Caco-2 (cell line): Measurements from ENCODE around the gene C1RL. TPM values are rescaled to one million over a fixed set of nuclear protein-coding genes. Genes with fewer than 3 reads are reported as not detected.

Experiments used
- BruUV-seq: library from RNA; stranded (reverse); fragments of 400-500 nt; replicated peaks from 2 replicates; lab custom pipeline; 2021; lab: Mats Ljungman, UMichigan
- CTCF ChIA-PET: fragments of 300-600 bp; sonication (Branson Sonifier 250); formaldehyde crosslinking; loops from one replicate; lab custom pipeline; 2022; ENCODE audit warnings: antibody characterized with exemption; lab: Charles Lee
- POLR2A ChIA-PET: fragments of 300-600 bp; sonication (Branson Sonifier 250); formaldehyde crosslinking; loops from one replicate; lab custom pipeline; 2022; ENCODE audit warnings: antibody characterized with exemption; lab: Charles Lee
- DNase-seq, 2 experiments: peaks; one replicate each; pipeline versions ENCODE4 v3.0.0 to v3.0.0-alpha.2; 2020 to 2022
- H3K27me3 ChIP-seq: replicated peaks from 2 replicates; pipeline ENCODE4 v1.6.0; 2011; ENCODE audit warnings: low read length; ENCODE audit not compliant: control insufficient read depth, insufficient read depth
- H3K36me3 ChIP-seq: 2 replicates; pipeline ENCODE4 v1.5.1; 2011; ENCODE audit warnings: low read length; ENCODE audit not compliant: control insufficient read depth, insufficient read depth
- H3K4me1 ChIP-seq: fragments of 250-450 bp; sonication (Bioruptor Pico); 2 replicates; pipeline ENCODE4 v1.5.1; 2020; ENCODE audit warnings: mild to moderate bottlenecking
- H3K4me3 ChIP-seq: 2 replicates; pipeline ENCODE4 v1.5.1; 2011; ENCODE audit warnings: low read depth, mild to moderate bottlenecking, control low read depth, low read length
- H3K9me3 ChIP-seq: fragments of 250-450 bp; sonication (Bioruptor Pico); 2 replicates; pipeline ENCODE4 v1.5.1; 2020; ENCODE audit warnings: mild to moderate bottlenecking, moderate library complexity
- H3K27ac Mint-ChIP-seq: one replicate; pipeline ENCODE4 v1.8.0; 2022; ENCODE audit warnings: mixed read lengths; ENCODE audit not compliant: unreplicated experiment
- H3K27me3 Mint-ChIP-seq: one replicate; pipeline ENCODE4 v1.8.0; 2022; ENCODE audit warnings: mixed read lengths; ENCODE audit not compliant: insufficient read depth, unreplicated experiment
- H3K36me3 Mint-ChIP-seq: one replicate; pipeline ENCODE4 v1.8.0; 2022; ENCODE audit warnings: mild to moderate bottlenecking, mixed read lengths; ENCODE audit not compliant: insufficient read depth, unreplicated experiment
- H3K4me1 Mint-ChIP-seq: one replicate; pipeline ENCODE4 v1.8.0; 2022; ENCODE audit warnings: low read depth, mixed read lengths; ENCODE audit not compliant: unreplicated experiment
- H3K4me3 Mint-ChIP-seq: one replicate; pipeline ENCODE4 v1.8.0; 2022; ENCODE audit warnings: mild to moderate bottlenecking, moderate library complexity, mixed read lengths; ENCODE audit not compliant: unreplicated experiment
- H3K9me3 Mint-ChIP-seq: one replicate; pipeline ENCODE4 v1.8.0; 2022; ENCODE audit warnings: mixed read lengths; ENCODE audit not compliant: unreplicated experiment
- CTCF ChIP-seq, 2 experiments: fragments of 200-600 bp in 1 of 2; IDR thresholded peaks; 1 replicate in 1 of 2; 2 replicates in 1 of 2; pipeline versions ENCODE4 v1.5.1 to v1.8.0; 2011 to 2022; ENCODE audit warnings: antibody characterized with exemption in 1 of 2, control low read depth in 1 of 2, inconsistent platforms in 1 of 2, low read depth in 1 of 2, low read length in 1 of 2, mild to moderate bottlenecking in 1 of 2, moderate library complexity in 1 of 2; ENCODE audit not compliant: insufficient read depth in 1 of 2, severe bottlenecking in 1 of 2, unreplicated experiment in 1 of 2
- intact Hi-C: fragments of 100-400 bp; cut with micrococcal nuclease; formaldehyde crosslinking; loops from one replicate; pipeline ENCODE4 v1.10.0; 2022; ENCODE audit not compliant: unreplicated experiment
- total RNA-seq: library from RNA; stranded (reverse); gene quantifications from 2 replicates; pipeline ENCODE4 v1.2.3, GENCODE V29; 2022

Gene C1RL
- total RNA-seq, 1 experiment from 2014 or later, result 40.2 TPM

GRCh38 chr12:7046383-7047105 is 62.5 kb downstream of the C1RL start:
- Mint-ChIP-seq H3K27ac (no peak overlapping the region), H3K27me3 (peaks cover 3% of the 10 kb centered on the region), H3K9me3 (peaks cover 7% of the 10 kb centered on the region), H3K4me1 (peaks cover 7% of the 10 kb centered on the region), H3K4me3 (no peak overlapping the region), H3K36me3 (no peaks in the 10 kb centered on the region)
- no peaks in the 10 kb centered on the region for H3K36me3 ChIP-seq
- intact Hi-C loops, result no loop called here
- no peak overlapping the region for H3K4me3 ChIP-seq
- no peak for TF ChIP-seq CTCF (IDR thresholded peaks at IDR 0.05; ENCODE audit: insufficient read depth in 1 of 2, low read depth in 1 of 2, low read length in 1 of 2, severe bottlenecking in 1 of 2, unreplicated experiment in 1 of 2)
- BruUV-seq, result no TSS peak
- no peaks in the 10 kb centered on the region for H3K4me1 ChIP-seq
- H3K9me3 ChIP-seq, result no peaks in the 10 kb centered on the region
- POLR2A ChIA-PET, result no interaction called here
- CTCF ChIA-PET, result no interaction called here
- DNase-seq, result no peak
- H3K27me3 ChIP-seq, result no peaks in the 10 kb centered on the region

DNA sequence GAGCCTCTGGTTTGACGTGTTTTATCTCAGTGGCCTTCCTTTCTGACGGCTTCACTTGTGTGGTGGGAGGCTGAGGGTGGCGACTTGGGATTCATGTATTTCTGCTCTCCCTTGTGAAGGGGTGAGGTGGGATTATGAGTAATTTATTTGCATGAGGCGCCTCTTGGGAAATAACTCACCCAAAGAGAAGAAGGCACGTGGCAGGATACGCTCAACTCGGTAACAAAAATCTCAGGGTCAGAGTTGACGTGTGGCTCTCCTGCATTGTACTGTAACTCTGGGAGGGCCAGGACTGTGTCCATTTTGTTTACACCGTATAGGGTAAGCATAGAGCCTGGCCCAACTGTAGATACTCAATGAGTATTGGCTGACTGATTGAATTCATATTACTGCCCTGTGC is 63.1 kb downstream of the C1RL start:
- BruUV-seq, result no TSS peak
- Mint-ChIP-seq H3K4me3 (no peak overlapping the region), H3K27ac (no peak overlapping the region), H3K9me3 (peaks cover under 1% of the 10 kb centered on the region), H3K4me1 (peaks cover 7% of the 10 kb centered on the region), H3K27me3 (no peaks in the 10 kb centered on the region), H3K36me3 (no peaks in the 10 kb centered on the region)
- ChIA-PET POLR2A (no interaction called here), CTCF (no interaction called here)
- no peak overlapping the region for H3K4me3 ChIP-seq
- no peak for DNase-seq
- TF ChIP-seq CTCF (IDR thresholded peaks at IDR 0.05; ENCODE audit: insufficient read depth in 1 of 2, low read depth in 1 of 2, low read length in 1 of 2, severe bottlenecking in 1 of 2, unreplicated experiment in 1 of 2), result no peak
- H3K27me3 ChIP-seq, result no peaks in the 10 kb centered on the region
- H3K4me1 ChIP-seq, result no peaks in the 10 kb centered on the region
- H3K9me3 ChIP-seq, result no peaks in the 10 kb centered on the region
- intact Hi-C loops, result no loop called here
- no peaks in the 10 kb centered on the region for H3K36me3 ChIP-seq

Other genes with a start within 250 kb of the C1RL start
- gene TPI1, start 241.7 kb downstream of the C1RL start, total RNA-seq, result 1,141 and 1,254 TPM in 2 replicates
- 23.7 and 24.7 TPM in 2 replicates for gene SPSB2, start 235.9 kb downstream of the C1RL start, total RNA-seq
- 7.8 and 8.6 TPM in 2 replicates for gene LRRC23, start 204.4 kb downstream of the C1RL start, total RNA-seq
- gene ENO2, start 194.6 kb downstream of the C1RL start, total RNA-seq, result 23.2 and 25.3 TPM in 2 replicates
- 126 TPM in 2 replicates for gene ATN1, start 181.3 kb downstream of the C1RL start, total RNA-seq
- gene RNU7-1, start 165.4 kb downstream of the C1RL start, total RNA-seq, result not detected in 2 replicates
- gene C12orf57, start 165.2 kb downstream of the C1RL start, total RNA-seq, result 111 TPM in 2 replicates
- 43.9 and 54.8 TPM in 2 replicates for gene PTPN6, start 157.9 kb downstream of the C1RL start, total RNA-seq
- 411 and 479 TPM in 2 replicates for gene PHB2, start 138.6 kb downstream of the C1RL start, total RNA-seq
- 149 and 161 TPM in 2 replicates for gene EMG1, start 138.3 kb downstream of the C1RL start, total RNA-seq
- 142 and 155 TPM in 2 replicates for gene LPCAT3, start 90.7 kb downstream of the C1RL start, total RNA-seq
- gene C1S, start 48.5 kb downstream of the C1RL start, total RNA-seq, result 5.3 and 6.1 TPM in 2 replicates
- 3.9 and 4.2 TPM in 2 replicates for gene C1R, start 16.8 kb downstream of the C1RL start, total RNA-seq
- gene RBP5, start 19.7 kb upstream of the C1RL start, total RNA-seq, result 0.86 and 1.8 TPM in 2 replicates
- gene CLSTN3, start 21.2 kb upstream of the C1RL start, total RNA-seq, result 40.2 and 44.3 TPM in 2 replicates
- 74.5 and 82.7 TPM in 2 replicates for gene PEX5, start 80.5 kb upstream of the C1RL start, total RNA-seq
- gene ACSM4, start 194.9 kb upstream of the C1RL start, total RNA-seq, result not detected in 2 replicates